Measurements from ENCODE around the gene DPP6.

GRCh38 chr7:154451480-154452457 is 399.6 kb downstream of the DPP6 start:
- no peak for TF ChIP-seq PHB2 (IDR thresholded peaks at IDR 0.05; ENCODE audit: low read depth)
- no peak for TF ChIP-seq MAX (CRISPR knock-in tag; IDR thresholded peaks at IDR 0.05)
- no peak for TF ChIP-seq EZH2 (IDR thresholded peaks at IDR 0.05; ENCODE audit: borderline replicate concordance, low read depth, low read length)
- TF ChIP-seq PHF8 (IDR thresholded peaks at IDR 0.05; ENCODE audit: borderline replicate concordance, low read length), result no peak
- no peak for TF ChIP-seq NR1H2 (CRISPR knock-in tag; IDR thresholded peaks at IDR 0.05)
- no peak for TF ChIP-seq SIX5 (IDR thresholded peaks at IDR 0.05; ENCODE audit: borderline replicate concordance in 1 of 2, insufficient read depth in 1 of 2, low read depth in 1 of 2, low read length in 2 of 2)
- no peak for TF ChIP-seq ELF4 (CRISPR knock-in tag; IDR thresholded peaks at IDR 0.05)
- no peak for TF ChIP-seq CEBPZ (IDR thresholded peaks at IDR 0.05; ENCODE audit: borderline replicate concordance, low read depth, low read length)
- no peak for TF ChIP-seq HLTF (IDR thresholded peaks at IDR 0.05)
- no peak for TF ChIP-seq ZNF277 (CRISPR knock-in tag; IDR thresholded peaks at IDR 0.05; ENCODE audit: borderline replicate concordance)
- no peak for TF ChIP-seq CCNT2 (IDR thresholded peaks at IDR 0.05; ENCODE audit: borderline replicate concordance, extremely low read depth, insufficient read length, low read depth, low read length)
- TF ChIP-seq POLR2AphosphoS5 (IDR thresholded peaks at IDR 0.05; ENCODE audit: control insufficient read depth, insufficient read depth, low read depth, low read length), result no peak
